Stimulated activated CD4-positive, alpha-beta T cell treated with anti-CD3 and anti-CD28 coated beads, TNF-alpha, amount 100 ng/mL, for 48 hours (primary cell): Measurements from ENCODE around the gene MDFIC2.

Source experiments
- DNase-seq, 3 donors: peaks; one replicate each; pipeline ENCODE4 v3.0.0-alpha.2; 2020; ENCODE audit warnings: low read depth in 3 of 3

The MDFIC2 gene

DNA sequence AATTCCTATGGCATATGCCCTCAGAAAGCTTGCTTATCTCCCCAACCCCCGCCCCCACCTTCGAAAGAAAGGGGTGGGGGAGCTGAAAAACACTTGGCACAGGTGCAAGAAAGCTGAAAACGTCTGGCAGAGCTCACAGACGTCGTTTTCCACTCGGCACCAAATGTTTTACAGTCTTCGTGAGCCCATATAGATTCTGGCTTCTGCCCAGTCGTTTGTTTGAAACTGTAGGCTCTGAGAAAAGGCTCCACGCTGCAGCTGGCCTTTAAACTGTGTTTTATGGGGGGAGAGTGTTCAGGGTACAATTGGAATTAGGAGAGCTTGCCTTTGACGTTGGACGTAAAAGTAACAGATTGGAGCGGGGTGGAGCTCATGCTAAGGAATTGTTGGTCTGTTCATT lies 130.3 kb downstream of the MDFIC2 start:
- DNase-seq = no peak

DNA sequence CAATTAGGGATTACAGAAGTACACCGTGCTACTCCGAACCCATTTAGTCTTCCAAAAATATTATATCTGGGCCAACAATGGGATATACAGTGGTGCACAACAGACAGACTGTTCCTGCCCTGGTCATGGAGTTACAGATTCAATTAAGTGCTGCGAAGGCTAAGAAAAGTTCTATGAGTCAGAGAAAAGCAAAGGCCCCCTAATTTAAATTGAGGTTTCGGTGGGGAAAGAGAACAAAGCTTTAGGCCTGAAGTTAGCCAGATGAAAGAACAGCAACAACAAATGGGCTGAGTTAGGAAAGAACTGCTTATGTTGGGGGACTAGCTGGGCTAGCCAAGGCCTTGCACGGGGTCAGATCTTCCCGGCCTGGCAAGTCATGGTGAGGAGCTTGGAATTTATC lies 131.8 kb downstream of the MDFIC2 start:
- no peak for DNase-seq

DNA sequence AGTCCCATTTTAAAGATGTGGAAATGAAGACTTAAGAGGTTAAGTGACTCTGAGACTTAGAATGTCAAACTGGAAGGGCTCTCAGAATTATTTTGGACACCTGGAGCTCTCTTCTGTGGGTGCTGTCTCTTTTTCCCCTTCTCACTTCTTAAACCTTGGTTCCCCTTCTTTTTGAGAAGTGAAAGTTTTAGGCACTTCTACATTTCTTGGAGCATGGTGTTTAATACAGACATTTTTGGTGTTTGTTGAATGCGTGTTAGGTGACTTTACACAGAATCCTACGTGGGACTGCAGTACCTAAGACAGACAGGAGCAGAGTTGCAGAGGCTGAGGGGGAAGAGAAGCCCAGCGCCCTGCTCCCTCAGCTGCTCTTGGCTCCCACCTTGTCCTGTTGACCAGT lies 133.3 kb downstream of the MDFIC2 start:
- DNase-seq = no peak

DNA sequence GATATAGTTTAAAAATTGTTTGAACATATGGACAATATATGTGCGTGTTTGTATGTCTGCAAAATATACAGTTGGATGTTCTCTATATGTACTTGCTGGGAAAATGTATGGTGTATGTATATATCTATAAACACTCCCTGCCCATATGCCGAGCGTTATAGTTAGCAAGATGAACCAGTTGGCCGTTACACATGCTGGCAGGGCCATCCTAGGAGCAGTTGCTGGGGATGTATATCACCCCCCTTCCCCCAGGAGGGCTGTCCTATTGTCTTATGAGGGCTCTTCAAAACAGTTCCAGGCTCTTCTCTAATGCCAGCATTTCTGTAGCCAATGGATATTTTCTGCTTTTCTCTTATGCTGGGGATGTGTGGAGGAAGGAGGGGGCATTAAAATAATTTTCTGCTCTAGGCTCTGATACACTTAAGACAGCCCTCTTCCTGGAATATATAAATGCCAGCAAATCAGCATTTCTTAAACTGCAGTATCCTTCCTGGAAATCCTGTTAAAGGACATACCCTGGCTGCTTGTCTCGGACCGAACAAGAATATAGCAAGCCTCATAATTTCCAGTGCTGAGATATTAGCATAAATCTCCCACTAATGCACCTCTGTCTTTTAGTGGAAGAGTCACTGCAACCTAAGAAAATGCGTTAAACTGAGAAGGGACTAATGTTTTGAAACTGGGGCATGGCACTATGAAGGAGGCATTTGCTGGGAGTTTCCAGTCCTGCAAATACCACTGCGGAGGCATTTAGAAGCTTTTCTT lies 134.4 kb downstream of the MDFIC2 start:
- DNase-seq = no peak

DNA sequence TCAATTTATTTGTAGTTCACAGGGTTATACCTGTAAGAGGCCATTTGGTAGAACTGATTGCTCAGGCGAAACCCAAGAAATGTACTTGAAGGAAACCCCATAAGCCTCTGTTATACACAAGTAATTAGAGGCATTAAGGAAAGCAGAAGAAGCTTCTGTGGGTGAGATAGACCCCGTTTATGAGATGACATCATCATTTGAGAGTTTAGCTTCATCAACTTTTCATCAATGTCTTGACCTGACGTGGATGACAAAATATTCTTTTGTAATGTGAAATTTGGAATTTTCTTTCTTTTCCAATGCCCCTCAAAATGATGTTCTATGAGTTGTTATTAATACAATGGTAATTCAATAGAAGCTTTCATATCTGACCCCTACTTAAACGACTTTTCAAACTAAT lies 136.2 kb downstream of the MDFIC2 start:
- DNase-seq = no peak

DNA sequence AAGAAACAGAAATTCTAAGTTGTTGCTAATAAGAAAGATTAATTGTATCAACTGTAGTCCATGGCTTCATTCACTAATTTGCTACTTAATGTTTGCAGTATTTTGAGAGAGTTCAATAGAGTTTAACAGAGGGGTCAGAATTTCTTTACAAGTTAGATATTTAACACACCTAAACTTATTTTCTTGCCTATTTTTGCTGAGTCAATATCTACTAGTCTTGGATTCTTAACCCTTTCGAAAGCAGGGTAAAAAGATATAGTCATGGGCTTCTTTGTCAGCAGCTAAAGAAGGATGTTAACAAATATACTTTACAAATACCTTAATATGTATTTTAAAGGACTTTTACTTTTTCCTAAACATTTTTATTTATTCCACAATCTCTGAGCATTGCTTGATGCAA lies 155.6 kb downstream of the MDFIC2 start:
- DNase-seq = no peak

DNA sequence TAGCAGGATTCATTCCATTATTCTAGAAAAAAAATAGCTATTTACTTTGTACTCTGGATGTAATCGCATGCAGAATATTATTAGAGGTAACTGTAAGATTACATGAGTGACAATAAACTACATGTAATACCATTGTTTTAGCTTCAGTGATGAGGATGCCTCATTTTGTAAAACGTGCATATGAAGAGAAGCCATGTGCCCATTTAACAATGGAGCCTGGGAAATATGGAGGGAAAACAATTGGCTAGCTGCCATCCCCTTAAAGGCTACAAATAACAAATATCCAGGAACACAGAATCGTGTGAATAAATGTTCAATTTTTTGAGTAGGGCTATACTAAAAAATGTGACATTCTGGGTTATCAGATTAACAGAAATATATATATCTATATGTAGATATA lies 161.8 kb downstream of the MDFIC2 start:
- DNase-seq = no peak

DNA sequence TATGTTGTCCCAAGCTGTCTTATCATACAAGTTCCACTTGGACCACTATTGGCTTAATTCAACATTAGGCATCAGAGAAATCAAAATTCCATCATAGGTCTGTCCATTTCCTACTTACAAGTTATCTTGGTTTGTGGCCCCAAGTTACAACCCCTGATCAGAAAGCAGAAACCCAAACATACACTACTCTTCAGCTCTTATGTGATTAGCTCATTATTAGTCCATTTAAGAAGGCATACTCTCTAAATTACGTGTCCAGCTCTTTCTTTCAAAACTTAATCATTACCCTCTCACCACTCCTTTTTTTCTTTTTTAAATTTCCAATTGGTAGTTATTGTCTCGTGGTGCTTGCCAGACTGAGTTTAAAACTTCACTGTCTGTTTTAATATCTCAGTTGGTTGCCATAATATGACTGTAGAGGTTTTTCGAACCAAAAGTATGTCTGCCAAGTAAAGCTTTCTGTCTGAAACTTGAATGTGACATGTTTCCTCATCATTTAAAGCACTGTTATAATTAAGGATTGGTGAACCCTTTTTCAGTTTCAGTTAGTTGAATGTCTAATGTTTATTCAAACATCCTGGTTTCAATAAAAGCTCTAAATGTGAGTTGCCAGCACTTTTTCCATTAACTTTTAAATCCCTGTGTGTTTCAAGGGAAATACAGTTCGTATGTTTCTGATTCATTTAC lies 162.6 kb downstream of the MDFIC2 start:
- no peak for DNase-seq
